Measurements from ENCODE around the gene GNG12.

The GNG12 gene

GRCh38 chr1:67791686-67792085, 41.6 kb downstream of the GNG12 start:
- TF ChIP-seq POLR2AphosphoS5 (IDR thresholded peaks at IDR 0.05; ENCODE audit: low read depth, low read length) (no peak), TAF1 (IDR thresholded peaks at IDR 0.05; ENCODE audit: borderline replicate concordance, low read depth, low read length) (no peak), POLR2A (IDR thresholded peaks at IDR 0.05; ENCODE audit: low read depth, low read length) (no peak)

GRCh38 chr1:67791261-67791660, 42.0 kb downstream of the GNG12 start:
- DNase-seq (ENCODE audit: insufficient read length), result no peak
- TF ChIP-seq TAF1 (IDR thresholded peaks at IDR 0.05; ENCODE audit: borderline replicate concordance, low read depth, low read length), result no peak
- no peak for TF ChIP-seq POLR2A (IDR thresholded peaks at IDR 0.05; ENCODE audit: low read depth, low read length)
- TF ChIP-seq POLR2AphosphoS5 (IDR thresholded peaks at IDR 0.05; ENCODE audit: low read depth, low read length), result no peak
- no peak for FAIRE-seq

More at GRCh38 chr1:67791686-67792085, 41.6 kb downstream of the GNG12 start:
- DNase-seq (ENCODE audit: insufficient read length) (no peak), FAIRE-seq (no peak)

- TF ChIP-seq POLR2AphosphoS5 (IDR thresholded peaks at IDR 0.05; ENCODE audit: low read depth, low read length), result no peak
- TF ChIP-seq POLR2A (IDR thresholded peaks at IDR 0.05; ENCODE audit: low read depth, low read length), result no peak
- TF ChIP-seq TAF1 (IDR thresholded peaks at IDR 0.05; ENCODE audit: borderline replicate concordance, low read depth, low read length), result no peak
- FAIRE-seq (no peak), DNase-seq (ENCODE audit: insufficient read length) (no peak)
These were observed 43.0 kb downstream of the GNG12 start for GRCh38 chr1:67790201-67790692.

GRCh38 chr1:67789551-67789950, 43.7 kb downstream of the GNG12 start:
- TF ChIP-seq POLR2A (IDR thresholded peaks at IDR 0.05; ENCODE audit: low read depth, low read length), result no peak
- no peak for TF ChIP-seq POLR2AphosphoS5 (IDR thresholded peaks at IDR 0.05; ENCODE audit: low read depth, low read length)
- TF ChIP-seq TAF1 (IDR thresholded peaks at IDR 0.05; ENCODE audit: borderline replicate concordance, low read depth, low read length), result no peak
- FAIRE-seq, result no peak
- no peak for DNase-seq (ENCODE audit: insufficient read length)

GRCh38 chr1:67788904-67789303, 44.4 kb downstream of the GNG12 start:
- DNase-seq (ENCODE audit: insufficient read length) (no peak), FAIRE-seq (no peak)
- TF ChIP-seq POLR2AphosphoS5 (IDR thresholded peaks at IDR 0.05; ENCODE audit: low read depth, low read length) (no peak), POLR2A (IDR thresholded peaks at IDR 0.05; ENCODE audit: low read depth, low read length) (no peak), TAF1 (IDR thresholded peaks at IDR 0.05; ENCODE audit: borderline replicate concordance, low read depth, low read length) (no peak)

GRCh38 chr1:67788238-67788790, 45.0 kb downstream of the GNG12 start:
- FAIRE-seq (no peak), DNase-seq (ENCODE audit: insufficient read length) (no peak)
- TF ChIP-seq POLR2AphosphoS5 (IDR thresholded peaks at IDR 0.05; ENCODE audit: low read depth, low read length) (no peak), POLR2A (IDR thresholded peaks at IDR 0.05; ENCODE audit: low read depth, low read length) (no peak), TAF1 (IDR thresholded peaks at IDR 0.05; ENCODE audit: borderline replicate concordance, low read depth, low read length) (no peak)

GRCh38 chr1:67787746-67788145, 45.5 kb downstream of the GNG12 start:
- TF ChIP-seq TAF1 (IDR thresholded peaks at IDR 0.05; ENCODE audit: borderline replicate concordance, low read depth, low read length) (no peak), POLR2AphosphoS5 (IDR thresholded peaks at IDR 0.05; ENCODE audit: low read depth, low read length) (no peak), POLR2A (IDR thresholded peaks at IDR 0.05; ENCODE audit: low read depth, low read length) (no peak)
- FAIRE-seq (no peak), DNase-seq (ENCODE audit: insufficient read length) (no peak)

GRCh38 chr1:67785847-67786753, 47.2 kb downstream of the GNG12 start:
- DNase-seq (ENCODE audit: insufficient read length) (no peak), FAIRE-seq (no peak)
- TF ChIP-seq POLR2AphosphoS5 (IDR thresholded peaks at IDR 0.05; ENCODE audit: low read depth, low read length) (no peak), POLR2A (IDR thresholded peaks at IDR 0.05; ENCODE audit: low read depth, low read length) (no peak), TAF1 (IDR thresholded peaks at IDR 0.05; ENCODE audit: borderline replicate concordance, low read depth, low read length) (no peak)

GRCh38 chr1:67784545-67785186, 48.6 kb downstream of the GNG12 start:
- FAIRE-seq (no peak), DNase-seq (ENCODE audit: insufficient read length) (no peak)
- TF ChIP-seq POLR2AphosphoS5 (IDR thresholded peaks at IDR 0.05; ENCODE audit: low read depth, low read length), result no peak
- no peak for TF ChIP-seq TAF1 (IDR thresholded peaks at IDR 0.05; ENCODE audit: borderline replicate concordance, low read depth, low read length)
- no peak for TF ChIP-seq POLR2A (IDR thresholded peaks at IDR 0.05; ENCODE audit: low read depth, low read length)

- TF ChIP-seq POLR2A (IDR thresholded peaks at IDR 0.05; ENCODE audit: low read depth, low read length) (no peak), POLR2AphosphoS5 (IDR thresholded peaks at IDR 0.05; ENCODE audit: low read depth, low read length) (no peak), TAF1 (IDR thresholded peaks at IDR 0.05; ENCODE audit: borderline replicate concordance, low read depth, low read length) (no peak)
- DNase-seq (ENCODE audit: insufficient read length) (no peak), FAIRE-seq (no peak)
These were observed 52.6 kb downstream of the GNG12 start for GRCh38 chr1:67780637-67781036.

- FAIRE-seq, result no peak
- TF ChIP-seq POLR2A (IDR thresholded peaks at IDR 0.05; ENCODE audit: low read depth, low read length) (no peak), POLR2AphosphoS5 (IDR thresholded peaks at IDR 0.05; ENCODE audit: low read depth, low read length) (no peak), TAF1 (IDR thresholded peaks at IDR 0.05; ENCODE audit: borderline replicate concordance, low read depth, low read length) (no peak)
- DNase-seq (ENCODE audit: insufficient read length), result no peak
These were observed 55.8 kb downstream of the GNG12 start for GRCh38 chr1:67777440-67777839.
